ENCODE measurements around the gene GRIN1.

The GRIN1 gene

GRCh38 chr9:137166380-137167229 is 27.7 kb downstream of the GRIN1 start:
- no peak for DNase-seq

DNA sequence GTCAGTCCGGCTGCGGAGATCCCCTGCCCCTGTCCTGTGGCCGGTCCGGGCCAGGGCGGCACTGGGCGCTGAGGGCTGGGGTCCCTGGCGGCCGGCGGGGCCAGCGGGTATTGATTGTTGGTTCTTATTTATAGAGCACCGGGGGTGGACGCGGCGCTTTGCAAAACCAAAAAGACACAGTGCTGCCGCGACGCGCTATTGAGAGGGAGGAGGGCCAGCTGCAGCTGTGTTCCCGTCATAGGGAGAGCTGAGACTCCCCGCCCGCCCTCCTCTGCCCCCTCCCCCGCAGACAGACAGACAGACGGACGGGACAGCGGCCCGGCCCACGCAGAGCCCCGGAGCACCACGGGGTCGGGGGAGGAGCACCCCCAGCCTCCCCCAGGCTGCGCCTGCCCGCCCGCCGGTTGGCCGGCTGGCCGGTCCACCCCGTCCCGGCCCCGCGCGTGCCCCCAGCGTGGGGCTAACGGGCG is 28.4 kb downstream of the GRIN1 start:
- DNase-seq: no peak

- DNase-seq: no peak
Measured at GRCh38 chr9:137167747-137168572, 29.0 kb downstream of the GRIN1 start.

DNA sequence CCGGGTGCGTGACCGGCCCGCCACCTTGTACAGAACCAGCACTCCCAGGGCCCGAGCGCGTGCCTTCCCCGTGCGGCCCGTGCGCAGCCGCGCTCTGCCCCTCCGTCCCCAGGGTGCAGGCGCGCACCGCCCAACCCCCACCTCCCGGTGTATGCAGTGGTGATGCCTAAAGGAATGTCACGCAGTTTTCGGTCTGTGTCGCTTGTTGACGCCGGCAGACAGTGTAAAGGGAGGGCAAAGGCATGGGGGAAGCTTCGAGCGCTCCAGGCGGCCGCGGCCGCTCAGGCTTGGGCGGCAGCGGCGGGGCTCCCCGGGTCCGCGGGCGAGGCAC is 29.6 kb downstream of the GRIN1 start:
- DNase-seq: no peak

DNA sequence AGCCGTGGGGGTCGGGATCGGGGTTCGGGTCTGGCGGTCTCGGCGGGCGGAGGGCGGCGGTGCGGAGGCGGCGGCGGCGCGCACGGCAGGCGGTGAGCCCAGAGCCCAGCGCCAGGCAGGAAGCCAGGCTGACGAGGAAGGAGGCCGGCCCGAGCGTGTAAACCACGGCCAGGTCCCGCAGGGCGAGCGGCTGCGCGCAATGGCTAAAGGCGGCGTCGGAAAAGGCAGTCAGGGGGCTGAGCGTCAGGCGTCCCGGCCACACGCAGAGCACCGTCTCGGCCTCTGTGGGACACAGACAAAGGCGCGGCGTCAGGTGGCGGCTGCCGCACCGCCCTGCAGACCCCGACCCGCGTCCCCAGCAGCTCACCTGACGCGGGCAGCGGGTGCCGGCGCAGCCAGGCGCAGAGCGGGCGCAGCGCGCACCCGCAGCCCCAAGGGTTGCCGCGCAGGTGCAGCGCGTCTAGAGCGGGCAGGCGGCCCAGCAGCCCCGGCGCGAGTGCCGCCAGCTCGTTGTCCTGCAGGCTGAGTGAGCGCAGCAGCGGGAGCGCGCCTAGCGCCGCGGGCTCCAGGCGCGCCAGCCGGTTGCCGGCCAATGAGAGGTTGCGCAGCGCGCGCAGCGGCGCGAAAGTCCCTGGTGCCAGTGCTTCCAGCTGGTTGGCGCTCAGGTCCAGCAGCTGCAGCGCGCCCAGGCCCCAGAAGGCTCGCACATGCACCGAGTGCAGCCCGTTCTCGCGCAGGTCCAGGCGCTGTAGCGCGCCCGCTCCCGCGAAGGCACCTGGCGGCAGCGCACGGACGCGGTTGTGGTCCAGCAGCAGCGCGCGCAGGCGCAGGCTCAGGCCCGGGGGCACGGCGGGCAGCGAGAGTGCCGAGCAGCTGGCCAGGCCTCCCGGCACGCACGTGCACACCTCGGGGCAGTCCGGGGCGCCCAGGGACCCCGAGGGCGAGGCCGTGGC is 30.2 kb downstream of the GRIN1 start:
- no peak for DNase-seq

DNA sequence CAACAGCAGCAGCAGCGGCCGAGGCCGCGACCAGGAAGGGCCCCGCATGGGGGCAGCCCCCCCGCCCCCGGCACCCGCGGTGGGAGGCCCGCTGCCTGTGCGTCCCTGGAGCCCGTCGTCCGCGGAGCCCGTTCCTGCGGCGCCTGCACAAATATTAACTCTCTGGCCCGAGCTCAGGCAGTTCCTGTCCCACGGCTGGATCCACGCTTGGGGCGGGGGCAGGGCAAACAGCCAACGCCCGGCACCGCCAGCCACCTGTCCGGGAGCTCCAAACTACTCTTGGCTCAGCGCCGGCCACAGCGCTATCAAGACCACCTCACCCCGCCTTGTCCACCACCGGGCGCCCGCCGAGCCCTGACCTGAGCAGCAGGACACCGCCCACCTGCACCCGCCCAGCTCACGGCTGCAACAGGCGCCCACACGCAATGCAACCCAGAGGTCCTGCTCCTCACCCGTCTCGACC is 31.0 kb downstream of the GRIN1 start, which contains the start of gene LRRC26:
TSS of gene LRRC26 (minus strand) at position 156 of the 463 bp plus-strand sequence. CDS start at position 48, 108 bp downstream.
- no peak for DNase-seq

DNA sequence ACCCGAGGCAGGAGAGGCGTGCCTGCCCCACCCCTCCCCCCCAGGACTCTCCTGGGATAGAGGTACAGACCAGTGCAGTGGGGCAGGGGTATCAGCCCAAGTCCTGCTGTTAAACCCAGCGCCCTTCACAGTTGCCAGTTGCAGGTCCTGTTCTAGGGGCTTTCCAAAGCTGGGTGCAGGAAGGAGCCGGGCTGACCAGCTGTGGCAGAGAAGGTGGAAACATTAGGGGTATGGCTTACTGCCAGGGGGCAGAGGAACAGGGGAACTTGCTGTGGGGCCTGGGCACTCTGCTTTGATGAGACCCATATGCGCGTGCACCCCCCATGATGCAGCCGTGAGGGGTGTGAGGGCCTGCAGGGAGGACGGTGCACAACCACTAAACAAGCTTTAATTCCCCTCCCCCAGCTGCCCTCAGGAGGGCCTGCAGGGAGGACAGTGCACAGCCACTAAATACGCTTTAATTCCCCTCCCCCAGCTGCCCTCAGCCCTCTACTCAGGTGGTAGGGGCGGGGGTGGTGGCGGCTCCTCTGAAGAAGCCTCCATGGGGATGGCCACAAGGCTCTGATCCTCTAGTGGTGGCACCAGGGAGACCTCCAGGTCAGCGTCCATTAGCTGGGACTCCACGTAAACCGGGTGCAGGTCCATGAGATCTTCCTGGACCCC is 31.7 kb downstream of the GRIN1 start:
- no peak for DNase-seq

GRCh38 chr9:137171149-137171900 is 32.4 kb downstream of the GRIN1 start:
- no peak for DNase-seq

DNA sequence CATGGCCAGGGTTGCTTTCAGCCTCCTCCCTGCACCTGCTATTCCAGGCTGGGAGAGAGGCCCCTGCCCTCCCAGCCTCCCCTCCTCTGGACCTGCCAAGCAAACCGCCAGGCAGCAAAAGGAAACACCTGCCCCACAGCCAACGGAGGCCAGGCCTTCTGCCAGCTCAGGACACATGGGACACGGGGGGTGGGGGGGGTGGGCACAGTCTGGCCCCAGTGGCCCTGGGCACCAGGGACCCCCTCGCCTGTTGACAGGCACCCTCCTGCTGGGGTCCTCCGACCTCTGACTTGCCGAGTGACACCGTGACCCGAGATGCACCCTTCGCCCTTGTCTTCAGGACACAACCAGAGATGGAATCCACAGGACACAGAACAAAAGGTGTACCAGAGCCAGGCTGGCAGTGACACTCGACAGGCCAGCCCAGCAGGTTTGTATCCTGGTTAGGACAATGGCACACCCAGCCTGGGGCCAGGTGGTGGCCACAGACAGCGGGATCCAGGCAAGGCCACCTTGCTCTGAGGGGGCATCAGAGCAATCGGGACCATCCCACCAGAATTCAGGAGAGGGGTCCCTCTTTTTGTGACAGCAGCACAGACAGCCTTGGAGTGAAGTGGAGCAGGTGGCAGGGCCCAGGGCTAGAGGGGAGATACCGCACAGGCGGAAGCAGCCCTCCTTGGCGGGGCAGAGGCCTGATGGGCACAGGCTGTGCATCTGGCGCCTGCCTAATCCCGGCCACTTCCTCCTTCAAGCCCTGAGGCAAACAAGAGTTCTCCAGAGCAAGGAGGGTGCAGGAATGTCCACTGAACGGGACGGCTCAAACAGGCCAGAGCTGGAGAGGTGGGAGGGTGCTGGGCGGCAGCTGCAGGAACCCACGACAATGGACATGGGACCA is 34.2 kb downstream of the GRIN1 start:
- DNase-seq: no peak

DNA sequence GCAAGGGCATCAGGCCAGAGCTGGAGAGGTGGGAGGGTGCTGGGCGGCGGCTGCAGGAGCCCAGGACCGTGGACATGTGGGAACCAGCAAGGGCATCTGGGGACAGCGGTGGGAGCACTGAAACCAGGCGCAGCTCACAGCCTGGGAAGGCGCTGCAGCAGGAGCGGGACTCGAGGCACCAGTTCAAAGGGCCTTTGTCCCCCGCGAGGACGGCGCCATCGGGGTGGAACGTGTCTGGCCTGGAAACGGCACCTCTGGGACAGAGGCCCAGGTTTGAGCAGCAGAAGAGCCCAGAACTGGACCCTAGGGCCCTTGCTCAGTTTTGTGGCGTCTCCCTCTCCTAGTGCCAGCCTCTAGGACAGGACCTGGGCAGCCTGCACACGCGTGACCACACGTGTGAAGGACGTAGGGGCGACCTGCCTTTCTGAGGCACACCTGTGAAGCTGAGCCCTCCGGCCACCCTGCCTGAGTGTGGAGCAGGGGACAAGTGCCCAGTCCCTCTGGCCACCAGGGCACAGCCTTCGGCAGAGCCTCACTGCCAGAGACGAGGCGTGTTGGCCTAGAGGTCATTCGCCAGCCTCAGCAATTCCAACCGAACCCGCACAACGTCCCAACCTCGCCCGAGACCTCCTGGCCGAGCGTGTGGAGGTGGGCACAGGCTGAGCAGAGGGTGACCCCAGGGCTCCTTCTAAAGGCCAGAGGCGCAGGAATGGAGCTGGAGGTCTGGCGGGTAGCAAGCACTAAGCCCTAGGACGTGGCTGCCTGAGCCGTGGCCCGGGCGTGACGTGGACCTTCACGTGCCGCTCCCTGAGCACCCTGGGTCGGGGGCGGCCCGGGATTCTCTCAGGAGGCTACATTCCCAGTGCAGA is 35.1 kb downstream of the GRIN1 start:
- DNase-seq: no peak

DNA sequence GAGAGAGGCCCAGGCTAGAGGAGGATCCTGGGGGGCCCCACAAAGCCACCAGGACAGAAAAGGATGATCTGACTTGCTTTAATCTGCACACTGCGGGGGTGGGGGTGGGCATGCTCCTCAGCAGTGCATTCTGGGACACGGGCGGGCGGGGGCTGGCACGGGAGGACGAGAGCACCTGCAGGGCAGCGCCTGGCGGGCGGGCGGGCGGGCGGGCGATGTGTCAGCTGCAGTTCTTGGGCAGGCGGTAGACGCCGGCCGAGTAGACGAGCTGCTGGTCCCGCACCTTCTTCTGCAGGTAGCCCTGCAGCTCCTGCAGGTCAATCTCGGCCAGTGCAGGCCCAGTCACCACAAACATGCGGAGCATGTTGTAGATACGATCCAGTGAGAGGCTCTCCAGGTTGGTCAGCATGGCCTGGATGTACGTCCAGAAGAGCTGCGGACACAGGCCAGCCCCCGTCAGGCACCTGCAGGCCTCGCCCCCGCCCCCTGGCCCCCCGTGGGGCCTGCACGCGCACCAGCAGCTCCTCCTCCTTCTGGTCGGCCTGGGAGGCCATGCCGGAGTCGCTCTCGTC is 35.9 kb downstream of the GRIN1 start:
- no peak for DNase-seq

DNA sequence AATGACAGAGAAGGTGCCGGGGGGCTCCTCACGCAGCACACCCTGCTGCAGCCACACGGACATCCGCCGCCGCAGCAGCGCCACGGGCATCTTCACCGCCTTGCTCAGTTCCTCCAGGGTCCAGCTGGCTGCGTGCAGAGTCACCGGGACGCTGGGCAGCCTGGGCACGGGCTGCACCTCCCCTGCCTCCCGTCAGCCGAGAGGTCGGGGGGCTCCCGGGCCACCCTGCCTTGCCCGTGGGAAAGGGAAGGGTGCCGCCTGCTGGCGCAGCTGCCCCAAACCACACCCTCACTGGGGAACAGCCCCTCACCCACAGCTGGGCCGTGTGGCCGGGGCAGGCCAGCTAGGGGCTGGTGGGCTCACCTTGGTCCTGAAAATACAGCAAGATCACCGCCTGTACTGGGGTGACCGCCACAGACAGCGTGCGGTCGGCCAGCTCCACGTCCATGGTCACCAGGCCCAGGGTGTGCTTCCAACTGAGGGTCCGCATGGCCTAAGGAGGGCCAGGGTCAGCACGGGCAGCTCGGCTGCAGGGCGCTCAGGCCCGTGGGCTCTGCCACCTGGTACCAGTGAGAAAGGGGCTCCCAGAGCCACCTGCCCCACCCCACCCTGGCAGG is 36.5 kb downstream of the GRIN1 start:
- no peak for DNase-seq

- no peak for DNase-seq
Measured at GRCh38 chr9:137176302-137177182, 37.6 kb downstream of the GRIN1 start.

- no peak for DNase-seq
Measured at GRCh38 chr9:137178201-137178938, 39.4 kb downstream of the GRIN1 start.

- DNase-seq: no peak
Measured at GRCh38 chr9:137178939-137179630, 40.1 kb downstream of the GRIN1 start.

DNA sequence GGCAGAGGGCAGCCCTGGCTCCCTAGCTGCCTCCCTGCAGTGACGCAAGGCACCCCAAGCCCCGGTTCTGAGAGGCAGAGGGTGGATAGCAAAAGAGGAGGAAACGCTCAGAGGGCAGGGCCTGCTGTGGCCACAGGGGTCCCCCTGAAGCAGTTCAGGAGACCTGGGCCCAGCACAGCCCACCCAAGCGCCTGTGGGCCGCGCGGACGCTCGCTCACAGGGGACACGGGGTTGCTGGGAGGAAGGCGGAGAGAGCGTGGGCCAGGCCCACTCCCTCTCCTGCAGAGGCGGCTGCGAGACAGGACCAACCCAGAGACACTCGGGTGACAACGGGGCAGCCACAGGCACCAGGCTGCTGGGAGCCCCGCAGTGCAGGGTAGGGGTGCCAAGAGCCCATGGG is 40.8 kb downstream of the GRIN1 start:
- no peak for DNase-seq

Measured in NCI-H1694 (cell line).